Ishikawa (cell line): Measurements from ENCODE around the gene KYAT1.

ENCODE experiments used
- CEBPB ChIP-seq: IDR thresholded peaks from 2 replicates; pipeline ENCODE4 v1.6.1; 2012
- CREB1 ChIP-seq: IDR thresholded peaks from 2 replicates; pipeline ENCODE4 v1.6.1; 2012; ENCODE audit warnings: low read depth
- EGR1 ChIP-seq: IDR thresholded peaks from 2 replicates; pipeline ENCODE4 v1.6.1; 2012
- EP300 ChIP-seq: IDR thresholded peaks from 2 replicates; pipeline ENCODE4 v1.6.1; 2012; ENCODE audit warnings: borderline replicate concordance
- FOXM1 ChIP-seq: IDR thresholded peaks from 2 replicates; pipeline ENCODE4 v1.6.1; 2012; ENCODE audit warnings: low read depth, borderline replicate concordance
- MAX ChIP-seq: IDR thresholded peaks from 2 replicates; pipeline ENCODE4 v1.6.1; 2012
- NFIC ChIP-seq: IDR thresholded peaks from 2 replicates; pipeline ENCODE4 v1.6.1; 2012
- RAD21 ChIP-seq: IDR thresholded peaks from 2 replicates; pipeline ENCODE4 v1.6.1; 2012; ENCODE audit warnings: low read depth
- REST ChIP-seq: IDR thresholded peaks from 2 replicates; pipeline ENCODE4 v1.6.1; 2012; ENCODE audit warnings: low read depth, mild to moderate bottlenecking
- TAF1 ChIP-seq: IDR thresholded peaks from 2 replicates; pipeline ENCODE4 v1.6.1; 2012; ENCODE audit warnings: low read depth, mild to moderate bottlenecking
- TCF12 ChIP-seq: IDR thresholded peaks from 2 replicates; pipeline ENCODE4 v1.6.1; 2012; ENCODE audit warnings: low read depth
- TEAD4 ChIP-seq: IDR thresholded peaks from 2 replicates; pipeline ENCODE4 v1.6.1; 2012
- USF1 ChIP-seq: IDR thresholded peaks from 2 replicates; pipeline ENCODE4 v1.6.1; 2012
- YY1 ChIP-seq: IDR thresholded peaks from 2 replicates; pipeline ENCODE4 v1.6.1; 2012; ENCODE audit warnings: low read depth
- ZBTB7A ChIP-seq: IDR thresholded peaks from 2 replicates; pipeline ENCODE4 v1.6.1; 2012; ENCODE audit warnings: low read depth

The KYAT1 gene

GRCh38 chr9:128822407-128823042 lies 59.2 kb downstream of the KYAT1 start:
- no peak for TF ChIP-seq MAX

- no peak for TF ChIP-seq FOXM1
- no peak for TF ChIP-seq TEAD4
- TF ChIP-seq CEBPB = no peak
- TF ChIP-seq EGR1 = no peak
- no peak for TF ChIP-seq TCF12
- no peak for TF ChIP-seq YY1
- no peak for TF ChIP-seq USF1
- TF ChIP-seq NFIC = no peak
- TF ChIP-seq MAX = no peak
- TF ChIP-seq TAF1 = no peak
- TF ChIP-seq ZBTB7A = no peak
- no peak for TF ChIP-seq EP300
- TF ChIP-seq RAD21 = no peak
- no peak for TF ChIP-seq REST
- no peak for TF ChIP-seq CREB1
Measured at GRCh38 chr9:128821584-128822406, 60.0 kb downstream of the KYAT1 start.

GRCh38 chr9:128820665-128821583 lies 60.8 kb downstream of the KYAT1 start:
- TF ChIP-seq EP300 (no peak), TCF12 (no peak), EGR1 (no peak), MAX (no peak), TEAD4 (no peak), NFIC (no peak), CEBPB (no peak), FOXM1 (no peak), TAF1 (no peak), RAD21 (no peak), REST (no peak), CREB1 (no peak), USF1 (no peak), ZBTB7A (no peak), YY1 (no peak)

- TF ChIP-seq EP300 (no peak), RAD21 (no peak), USF1 (no peak), EGR1 (no peak), REST (no peak), FOXM1 (no peak), ZBTB7A (no peak), CREB1 (no peak), YY1 (no peak), NFIC (no peak)
Measured at GRCh38 chr9:128819716-128820664, 61.8 kb downstream of the KYAT1 start.
